GM20000 (cell line): Measurements from ENCODE around the gene ABCA3.

ENCODE experiments used
- DNase-seq: peaks from one replicate; pipeline ENCODE4 v3.0.0; 2012; ENCODE audit warnings: low spot score
- TF ChIP-seq, protein P1 (sequence below): IDR thresholded peaks from 2 replicates; pipeline ENCODE4 v1.5.1; 2012; ENCODE audit warnings: mild to moderate bottlenecking, control low read depth; ENCODE audit errors: extremely low read depth, missing control alignments

The ABCA3 gene

DNA sequence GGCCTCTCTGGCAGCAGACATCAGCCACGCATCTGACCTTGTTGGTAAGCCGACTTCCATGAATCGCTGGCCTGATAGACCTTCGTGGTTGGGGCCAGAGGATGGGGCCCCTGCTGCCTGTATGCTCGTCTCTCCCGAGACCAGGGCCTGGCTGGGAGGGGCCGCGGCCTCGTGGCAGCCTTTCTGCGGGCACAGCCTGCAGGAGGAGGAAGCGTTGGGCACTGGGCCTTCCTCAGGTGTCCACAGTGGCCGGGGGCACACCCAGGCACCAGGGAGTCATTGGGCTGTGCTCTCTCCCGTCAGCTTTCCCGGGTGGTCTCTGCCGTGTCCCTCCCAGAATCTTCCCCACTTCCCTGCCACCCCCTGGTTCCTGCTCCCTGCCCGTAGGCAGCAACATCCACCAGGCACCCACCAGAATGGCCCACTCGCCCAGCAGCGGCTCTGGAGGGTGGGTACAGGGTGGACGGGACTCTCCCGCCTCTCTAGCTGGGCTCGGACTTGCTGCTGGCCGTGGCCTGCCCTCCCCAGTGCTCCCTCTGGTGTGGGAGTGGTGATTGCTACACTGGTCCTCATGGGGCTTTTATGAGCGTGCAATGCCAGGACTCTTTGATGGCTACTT, 110.8 kb downstream of the ABCA3 start:
- TF ChIP-seq, protein P1, sequence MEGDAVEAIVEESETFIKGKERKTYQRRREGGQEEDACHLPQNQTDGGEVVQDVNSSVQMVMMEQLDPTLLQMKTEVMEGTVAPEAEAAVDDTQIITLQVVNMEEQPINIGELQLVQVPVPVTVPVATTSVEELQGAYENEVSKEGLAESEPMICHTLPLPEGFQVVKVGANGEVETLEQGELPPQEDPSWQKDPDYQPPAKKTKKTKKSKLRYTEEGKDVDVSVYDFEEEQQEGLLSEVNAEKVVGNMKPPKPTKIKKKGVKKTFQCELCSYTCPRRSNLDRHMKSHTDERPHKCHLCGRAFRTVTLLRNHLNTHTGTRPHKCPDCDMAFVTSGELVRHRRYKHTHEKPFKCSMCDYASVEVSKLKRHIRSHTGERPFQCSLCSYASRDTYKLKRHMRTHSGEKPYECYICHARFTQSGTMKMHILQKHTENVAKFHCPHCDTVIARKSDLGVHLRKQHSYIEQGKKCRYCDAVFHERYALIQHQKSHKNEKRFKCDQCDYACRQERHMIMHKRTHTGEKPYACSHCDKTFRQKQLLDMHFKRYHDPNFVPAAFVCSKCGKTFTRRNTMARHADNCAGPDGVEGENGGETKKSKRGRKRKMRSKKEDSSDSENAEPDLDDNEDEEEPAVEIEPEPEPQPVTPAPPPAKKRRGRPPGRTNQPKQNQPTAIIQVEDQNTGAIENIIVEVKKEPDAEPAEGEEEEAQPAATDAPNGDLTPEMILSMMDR: no peak
- no peak for DNase-seq

GRCh38 chr16:2229091-2229490, 111.4 kb downstream of the ABCA3 start:
- TF ChIP-seq, protein P1: no peak
- no peak for DNase-seq

GRCh38 chr16:2228161-2228824, 112.2 kb downstream of the ABCA3 start:
- DNase-seq: no peak
- TF ChIP-seq, protein P1: no peak

DNA sequence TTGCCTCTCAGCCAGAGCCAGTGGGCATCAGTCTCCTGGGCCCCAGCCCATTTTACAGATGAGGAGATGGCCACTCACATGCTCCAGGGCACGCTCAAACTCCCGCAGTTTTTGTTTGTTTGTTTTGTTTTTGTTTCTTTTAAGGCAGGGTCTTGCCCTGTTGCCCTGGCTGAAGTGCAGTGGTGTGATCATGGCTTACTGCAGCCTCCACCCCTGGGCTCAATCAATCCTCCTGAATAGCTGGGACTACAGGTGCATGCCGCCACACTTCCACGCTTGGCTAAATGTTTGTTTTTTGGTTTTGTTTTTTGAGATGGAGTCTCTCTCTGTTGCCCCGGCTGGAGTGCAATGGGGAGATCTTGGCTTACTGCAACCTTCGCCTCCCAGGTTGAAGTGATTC, 113.6 kb downstream of the ABCA3 start:
- DNase-seq: no peak
- TF ChIP-seq, protein P1: no peak

DNA sequence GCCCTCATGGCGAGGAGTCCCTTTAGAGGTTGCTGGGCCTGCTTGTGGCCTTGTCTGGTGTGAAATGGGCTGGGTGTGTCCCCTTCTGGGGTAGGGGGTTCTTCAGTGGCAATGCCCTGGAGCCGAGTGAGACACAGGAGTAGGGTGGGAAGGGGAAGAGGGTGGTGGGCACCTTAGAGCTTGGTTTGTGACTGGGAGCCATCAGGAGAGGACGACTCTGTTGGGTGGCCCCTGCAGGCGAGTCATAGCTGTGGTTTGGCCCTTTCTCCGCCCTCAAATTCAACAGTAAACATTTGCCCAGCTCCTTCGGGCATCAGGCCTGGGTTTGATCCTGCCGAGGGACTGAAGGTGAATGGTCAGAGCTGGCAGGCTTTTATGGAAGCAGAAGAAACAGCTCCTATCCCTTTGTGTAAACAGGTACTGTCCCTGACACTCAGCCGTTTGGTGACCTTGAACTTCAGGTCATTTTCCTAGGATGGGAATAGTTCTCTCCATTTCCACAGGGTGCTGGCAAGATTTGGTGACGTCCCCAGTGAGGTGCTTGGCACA, 114.2 kb downstream of the ABCA3 start:
- TF ChIP-seq, protein P1: no peak
- DNase-seq: no peak
